Astrocyte of the hippocampus (primary cell): ENCODE measurements around the gene NKAIN1.
"Not testable (repeated sequence)": the region's sequence is repeated elsewhere in the genome, so short reads cannot be mapped to it uniquely, and the experiment has no call there.

ENCODE experiments used
- DNase-seq: peaks from one replicate; pipeline ENCODE4 v3.0.0; 2011; ENCODE audit warnings: low read depth, low spot score

Gene NKAIN1

GRCh38 chr1:31239653-31240241 is at the start of gene NKAIN1:
NKAIN1 (minus strand) TSS chr1:31239887; CDS start chr1:31239547, 340 bp downstream.
- peak; percentile 75 for DNase-seq

DNA sequence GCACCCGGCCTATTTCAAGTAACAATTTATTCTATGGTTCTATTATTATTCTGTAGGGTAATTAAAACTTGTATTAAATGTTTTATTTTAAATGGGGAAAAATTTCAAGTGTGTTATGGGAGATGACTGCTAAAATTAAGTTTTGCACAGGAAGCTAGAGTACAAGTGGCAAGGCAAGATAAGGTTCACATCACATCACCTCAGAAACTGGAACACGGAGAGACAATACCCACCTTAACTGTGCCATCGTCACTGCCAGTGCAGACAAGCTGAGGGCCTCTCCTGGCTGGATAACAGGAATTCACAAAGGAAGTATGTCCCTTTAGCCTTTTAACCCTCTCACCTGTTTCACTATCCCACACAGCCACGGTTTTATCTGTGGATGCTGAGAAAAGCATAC is 49.3 kb upstream of the NKAIN1 start:
- no peak for DNase-seq

GRCh38 chr1:31287791-31288190 is 48.1 kb upstream of the NKAIN1 start:
- not testable (repeated sequence) for DNase-seq

- not testable (repeated sequence) for DNase-seq
Observed at GRCh38 chr1:31282426-31282825, 42.7 kb upstream of the NKAIN1 start.

GRCh38 chr1:31273619-31274018 is 33.9 kb upstream of the NKAIN1 start:
- DNase-seq, result no peak

- no peak for DNase-seq
Observed at GRCh38 chr1:31272369-31272768, 32.7 kb upstream of the NKAIN1 start.

DNA sequence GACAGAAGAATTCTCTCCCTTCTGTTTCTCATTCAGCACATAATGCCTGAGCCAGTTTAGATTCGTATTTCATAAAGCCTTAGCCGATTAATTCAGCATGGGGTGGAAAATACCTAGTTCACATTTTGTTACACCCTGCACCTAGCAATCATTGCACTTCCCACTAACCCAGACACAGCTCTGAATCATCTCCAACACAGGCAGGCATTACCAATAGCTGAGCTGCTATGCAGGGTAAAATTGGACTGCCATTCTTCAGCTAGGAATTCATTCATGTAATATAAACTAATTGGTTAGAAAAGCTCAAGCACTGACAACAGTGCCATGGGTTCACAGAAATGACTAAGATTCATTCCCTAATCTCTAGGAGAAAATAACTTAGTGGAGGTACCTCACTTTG is 26.9 kb upstream of the NKAIN1 start:
- peak; percentile 33 for DNase-seq

GRCh38 chr1:31264790-31265386 is 25.2 kb upstream of the NKAIN1 start:
- no peak for DNase-seq

DNA sequence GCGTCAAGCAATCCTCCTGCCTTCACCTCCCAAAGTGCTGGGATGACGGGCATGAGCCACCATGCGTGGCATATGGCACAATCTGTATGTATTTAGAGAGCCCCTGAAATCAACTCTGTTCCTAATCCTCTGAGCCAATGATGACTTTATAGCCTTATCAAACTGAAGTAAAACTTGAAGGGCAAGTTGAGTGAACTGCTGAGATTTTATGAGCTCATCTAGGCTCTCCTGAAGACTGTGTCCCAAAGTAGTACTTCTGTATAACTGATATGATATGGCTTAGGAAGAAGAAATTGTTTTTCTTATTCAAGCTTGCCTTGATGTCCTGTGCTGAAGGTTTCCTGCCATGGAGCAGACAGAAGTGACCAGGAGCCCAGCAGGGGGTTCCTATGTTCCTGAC is 23.7 kb upstream of the NKAIN1 start:
- no peak for DNase-seq

GRCh38 chr1:31262393-31262792 is 22.7 kb upstream of the NKAIN1 start:
- DNase-seq, result not testable (repeated sequence)

DNA sequence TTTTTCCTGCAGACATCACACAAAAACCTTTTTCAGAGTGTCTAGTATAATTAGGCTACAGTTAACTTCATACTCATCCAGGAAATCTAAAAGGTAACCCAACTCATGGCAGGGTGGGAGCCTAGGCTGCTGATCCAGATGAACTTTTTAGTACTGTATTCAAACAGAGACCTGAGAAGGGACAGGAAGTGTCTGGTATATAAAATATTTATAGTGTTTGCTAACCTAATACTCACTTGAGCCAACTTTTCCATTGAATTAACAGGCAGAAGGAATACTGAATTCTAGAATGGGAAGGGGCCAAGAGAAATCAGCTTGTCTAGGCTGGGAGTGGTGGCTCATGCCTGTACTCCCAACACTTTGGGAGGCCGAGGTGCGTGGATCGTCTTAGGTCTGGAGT is 22.2 kb upstream of the NKAIN1 start:
- no peak for DNase-seq

DNA sequence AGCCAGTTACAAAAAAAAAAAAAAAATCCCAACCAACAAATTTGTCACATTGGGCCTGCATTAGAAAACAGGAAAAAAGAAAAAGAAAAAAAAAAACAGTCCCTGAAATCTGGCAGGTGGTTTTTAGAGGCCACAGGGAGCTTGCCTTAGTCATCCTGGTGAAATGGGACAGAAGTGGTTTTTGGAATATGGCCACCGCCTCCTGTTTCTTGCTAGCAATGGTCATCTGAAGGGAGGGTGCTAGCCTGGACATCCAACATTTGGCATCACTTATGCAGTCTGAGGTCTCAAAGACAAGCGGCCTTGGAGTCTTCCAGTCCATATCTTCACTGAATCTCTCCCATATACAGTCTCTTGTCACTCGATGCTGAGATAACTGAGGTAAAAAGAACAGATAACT is 20.1 kb upstream of the NKAIN1 start:
- no peak for DNase-seq

DNA sequence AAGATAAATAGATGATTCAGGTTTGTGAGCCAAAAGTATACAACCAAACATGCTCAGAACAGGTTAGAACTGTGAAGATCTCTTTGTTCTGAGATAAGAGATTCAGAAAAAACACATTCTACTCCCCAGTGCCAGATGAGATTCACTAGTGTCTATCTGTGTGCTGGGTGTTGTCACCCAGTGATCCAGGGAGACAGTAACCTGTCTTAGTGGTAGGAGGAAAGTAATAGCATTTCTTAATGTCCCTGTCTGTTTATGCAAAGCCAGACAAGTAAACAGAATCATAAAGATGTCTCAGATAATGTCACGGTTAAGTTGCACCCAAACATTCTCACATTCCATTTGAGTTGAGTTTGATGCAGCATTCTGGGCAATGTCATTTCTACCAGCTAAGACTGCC is 18.9 kb upstream of the NKAIN1 start:
- DNase-seq, result no peak

DNA sequence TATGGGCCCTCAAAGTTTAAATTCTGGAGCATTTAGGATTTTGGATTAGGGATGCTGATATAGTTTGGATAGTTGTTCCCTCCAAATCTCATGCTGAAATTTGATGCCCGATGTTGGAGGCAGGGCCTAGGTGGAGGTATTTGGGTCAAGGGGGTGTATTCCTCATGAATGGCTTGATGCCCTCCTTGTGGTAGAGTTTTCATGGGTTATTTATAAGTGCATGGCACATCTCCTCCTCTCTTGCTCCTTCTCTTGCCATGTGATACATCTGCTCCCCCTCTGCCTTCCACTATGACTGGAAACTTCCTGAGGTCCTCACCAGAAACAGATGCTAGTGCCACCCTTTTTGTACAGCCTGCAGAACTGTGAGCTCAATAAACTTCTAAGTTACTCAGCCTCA is 17.5 kb upstream of the NKAIN1 start:
- DNase-seq, result no peak

GRCh38 chr1:31249854-31250253 is 10.2 kb upstream of the NKAIN1 start:
- DNase-seq, result no peak

DNA sequence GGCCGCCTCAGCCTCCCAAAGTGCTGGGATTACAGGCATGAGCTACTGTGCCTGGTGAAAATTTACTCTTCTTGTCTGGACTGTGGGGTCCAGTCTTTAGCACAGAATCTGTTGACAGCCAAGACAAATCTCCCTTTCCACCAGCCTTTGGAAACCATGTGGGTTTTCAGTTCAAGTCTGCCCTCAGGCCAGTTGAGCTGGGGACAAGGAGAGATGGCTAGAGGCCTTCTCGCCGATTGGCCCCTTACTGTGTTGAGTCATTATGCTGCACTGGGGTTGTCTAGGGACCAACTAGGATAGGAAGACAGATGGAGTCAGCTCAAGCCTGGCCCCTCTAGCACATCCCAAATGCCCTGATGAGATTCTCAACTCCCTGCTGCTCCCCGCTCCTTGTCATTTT is 8.6 kb upstream of the NKAIN1 start:
- DNase-seq, result no peak

GRCh38 chr1:31244326-31244725 is 4.6 kb upstream of the NKAIN1 start:
- no peak for DNase-seq

GRCh38 chr1:31243501-31244286 is 4.0 kb upstream of the NKAIN1 start:
- DNase-seq, result no peak

- no peak for DNase-seq
Observed at GRCh38 chr1:31241321-31241720, 1.6 kb upstream of the NKAIN1 start.

GRCh38 chr1:31238986-31239613 is 587 bp downstream of the NKAIN1 start:
- DNase-seq, result no peak

- DNase-seq, result no peak
Observed at GRCh38 chr1:31238612-31238985, 1.1 kb downstream of the NKAIN1 start.

GRCh38 chr1:31234870-31235269 is 4.8 kb downstream of the NKAIN1 start:
- no peak for DNase-seq
